OCI-LY7 (cell line): Measurements from ENCODE around the gene CEP131. TPM values are rescaled to one million over a fixed set of nuclear protein-coding genes. Genes with fewer than 3 reads are reported as not detected.

Experiments used
- BruUV-seq: library from RNA; stranded (reverse); fragments of 400-500 nt; replicated peaks from 2 replicates; lab custom pipeline; 2021; lab: Mats Ljungman, UMichigan
- CTCF ChIA-PET: fragments of 300-600 bp; sonication (Branson Sonifier 250); formaldehyde crosslinking; loops from one replicate; lab custom pipeline; 2022; ENCODE audit warnings: antibody characterized with exemption; ENCODE audit not compliant: unreplicated experiment; lab: Charles Lee
- POLR2A ChIA-PET: fragments of 300-600 bp; sonication (Branson Sonifier 250); formaldehyde crosslinking; loops from one replicate; lab custom pipeline; 2022; ENCODE audit warnings: antibody characterized with exemption; lab: Charles Lee
- DNase-seq: peaks from one replicate; pipeline ENCODE4 v3.0.0-alpha.2; 2015; ENCODE audit warnings: low spot score
- H2AFZ ChIP-seq: fragments of 200-600 bp; sonication (generic), shearing (Covaris generic); 2 replicates; pipeline ENCODE4 v1.6.1; 2014; ENCODE audit warnings: mild to moderate bottlenecking, antibody characterized with exemption, low read length, moderate library complexity
- H3K27ac ChIP-seq: fragments of 200-600 bp; sonication (generic); 2 replicates; pipeline ENCODE4 v1.5.1; 2014; ENCODE audit warnings: mixed run types, low read depth, mild to moderate bottlenecking, moderate library complexity, low read length, inconsistent platforms; ENCODE audit not compliant: poor library complexity, severe bottlenecking
- H3K36me3 ChIP-seq: fragments of 200-600 bp; sonication (generic); 2 replicates; pipeline ENCODE4 v1.6.1; 2014; ENCODE audit warnings: mild to moderate bottlenecking, antibody characterized with exemption, low read length, moderate library complexity, mixed read lengths; ENCODE audit not compliant: insufficient read depth
- H3K4me1 ChIP-seq: fragments of 200-600 bp; sonication (generic); 2 replicates; pipeline ENCODE4 v1.5.1; 2014; ENCODE audit warnings: mild to moderate bottlenecking, low read length; ENCODE audit not compliant: insufficient read depth, poor library complexity, severe bottlenecking
- H3K4me2 ChIP-seq: fragments of 200-600 bp; sonication (generic); 2 replicates; pipeline ENCODE4 v1.6.1; 2014; ENCODE audit warnings: mild to moderate bottlenecking, low read length
- H3K4me3 ChIP-seq: fragments of 200-600 bp; sonication (generic); 2 replicates; pipeline ENCODE4 v1.5.1; 2014; ENCODE audit warnings: mild to moderate bottlenecking, low read depth, low read length; ENCODE audit not compliant: poor library complexity, severe bottlenecking
- H3K79me2 ChIP-seq: fragments of 200-600 bp; sonication (generic); 2 replicates; pipeline ENCODE4 v1.6.1; 2016; ENCODE audit warnings: low read depth, mild to moderate bottlenecking, low read length, moderate library complexity, mixed read lengths; ENCODE audit not compliant: insufficient read depth
- H3K9me2 ChIP-seq: fragments of 200-600 bp; sonication (generic); 2 replicates; pipeline ENCODE4 v1.6.1; 2016; ENCODE audit warnings: mild to moderate bottlenecking, low read length, mixed read lengths; ENCODE audit not compliant: insufficient read depth
- H3K9me3 ChIP-seq: fragments of 200-600 bp; sonication (generic); 2 replicates; pipeline ENCODE4 v1.6.1; 2014; ENCODE audit warnings: mild to moderate bottlenecking, mixed run types, low read length, mixed read lengths
- H4K20me1 ChIP-seq: fragments of 200-600 bp; sonication (generic); 2 replicates; pipeline ENCODE4 v1.6.1; 2014; ENCODE audit warnings: mild to moderate bottlenecking, antibody characterized with exemption, low read length, moderate library complexity, mixed read lengths; ENCODE audit not compliant: insufficient read depth
- CTCF ChIP-seq: fragments of 200-600 bp; sonication (generic); conservative IDR thresholded peaks from 2 replicates; pipeline ENCODE4 v1.5.1; 2014; ENCODE audit warnings: mild to moderate bottlenecking, antibody characterized with exemption, low read length, moderate library complexity, mixed read lengths
- EZH2phosphoT487 ChIP-seq: fragments of 200-600 bp; sonication (generic); IDR thresholded peaks from 2 replicates; pipeline ENCODE4 v1.6.1; 2018; ENCODE audit warnings: low read depth, borderline replicate concordance, mild to moderate bottlenecking, mixed run types, antibody characterized with exemption, low read length, moderate library complexity, mixed read lengths
- intact Hi-C: fragments of 100-400 bp; cut with micrococcal nuclease; formaldehyde crosslinking; loops from one replicate; pipeline ENCODE4 v1.10.0; 2022; ENCODE audit not compliant: unreplicated experiment
- total RNA-seq, 2 experiments: library from RNA; depleted of rRNA in 1 of 2; stranded (reverse); fragments of >200 nt in 1 of 2; shearing (Covaris generic) in 1 of 2; gene quantifications; 2 replicates each; pipeline ENCODE4 v1.2.3, GENCODE V29; 2014 to 2022

CEP131 gene
- total RNA-seq, 2 experiments from 2014 or later: 32.9 to 38.6 TPM

GRCh38 chr17:81142301-81143199 lies 80.2 kb downstream of the CEP131 start:
- no peak overlapping the region for H2AFZ ChIP-seq
- POLR2A ChIA-PET: no interaction called here

GRCh38 chr17:81140695-81141094 lies 82.1 kb downstream of the CEP131 start:
- no peak overlapping the region for H2AFZ ChIP-seq
- H3K4me3 ChIP-seq: no peak overlapping the region
- no TSS peak for BruUV-seq
- no peaks in the 10 kb centered on the region for H3K36me3 ChIP-seq
- H3K9me3 ChIP-seq: no peaks in the 10 kb centered on the region
- TF ChIP-seq EZH2phosphoT487 (no peak), CTCF (no peak)
- H3K79me2 ChIP-seq: no peaks in the 10 kb centered on the region
- H3K4me2 ChIP-seq: no peak overlapping the region
- H3K4me1 ChIP-seq: no peaks in the 10 kb centered on the region
- H3K27ac ChIP-seq: no peak overlapping the region
- ChIA-PET CTCF (no interaction called here), POLR2A (interaction anchor here (0.6 kb wide), 1 partner anchor 62 kb away, joined by 3 read pairs; no protein-coding TSS in a partner anchor)
- H3K9me2 ChIP-seq: no peaks in the 10 kb centered on the region
- H4K20me1 ChIP-seq: no peaks in the 10 kb centered on the region
- intact Hi-C loops: loop anchor here (5.0 kb wide), 1 partner anchor 342 kb away; no protein-coding TSS in a partner anchor
- DNase-seq: no peak

More at GRCh38 chr17:81142301-81143199, 80.2 kb downstream of the CEP131 start:
- Histone ChIP-seq H3K9me3 (no peaks in the 10 kb centered on the region), H3K79me2 (no peaks in the 10 kb centered on the region), H4K20me1 (no peaks in the 10 kb centered on the region), H3K4me2 (no peak overlapping the region), H3K9me2 (no peaks in the 10 kb centered on the region), H3K27ac (no peak overlapping the region), H3K4me3 (no peak overlapping the region), H3K36me3 (no peaks in the 10 kb centered on the region), H3K4me1 (no peaks in the 10 kb centered on the region)
- DNase-seq: peak; percentile 81
- TF ChIP-seq EZH2phosphoT487: no peak
- peak; percentile 83 for TF ChIP-seq CTCF
- no TSS peak for BruUV-seq
- intact Hi-C loops: loop anchor here (1.0 to 5.0 kb wide), 4 partner anchors 59 to 340 kb away; no protein-coding TSS in a partner anchor
- CTCF ChIA-PET: interaction anchor here (1.0 kb wide), 1 partner anchor 98 kb away, joined by 7 read pairs; no protein-coding TSS in a partner anchor

- BruUV-seq: no TSS peak
- ChIA-PET CTCF (no interaction called here), POLR2A (no interaction called here)
- Histone ChIP-seq H3K9me3 (no peaks in the 10 kb centered on the region), H3K36me3 (no peaks in the 10 kb centered on the region), H2AFZ (no peak overlapping the region), H4K20me1 (no peaks in the 10 kb centered on the region), H3K4me2 (no peak overlapping the region), H3K27ac (no peak overlapping the region), H3K4me3 (no peak overlapping the region), H3K9me2 (no peaks in the 10 kb centered on the region), H3K4me1 (no peaks in the 10 kb centered on the region), H3K79me2 (no peaks in the 10 kb centered on the region)
- DNase-seq: no peak
- TF ChIP-seq CTCF: no peak
- TF ChIP-seq EZH2phosphoT487: no peak
- intact Hi-C loops: loop anchor here (5.0 kb wide), 1 partner anchor 342 kb away; no protein-coding TSS in a partner anchor
Measured at GRCh38 chr17:81140018-81140417, 82.7 kb downstream of the CEP131 start.
